Measurements from ENCODE around the gene SEPTIN3.

The SEPTIN3 gene

GRCh38 chr22:41963453-41964111, 5.7 kb upstream of the SEPTIN3 start:
- H3K4me1 ChIP-seq (ENCODE audit: low read depth, poor library complexity, severe bottlenecking) = peaks cover 6% of the 10 kb centered on the region
- H2AFZ ChIP-seq (ENCODE audit: low read depth) = no peak overlapping the region
- H3K27me3 ChIP-seq (ENCODE audit: insufficient read depth, low read depth) = no peaks in the 10 kb centered on the region
- H3K79me2 ChIP-seq (ENCODE audit: insufficient read depth, low read depth) = no peaks in the 10 kb centered on the region
- no peak overlapping the region for H3K9ac ChIP-seq
- no peak overlapping the region for H3K4me2 ChIP-seq
- H3K36me3 ChIP-seq (ENCODE audit: insufficient read depth) = no peaks in the 10 kb centered on the region
- TF ChIP-seq, protein P1, sequence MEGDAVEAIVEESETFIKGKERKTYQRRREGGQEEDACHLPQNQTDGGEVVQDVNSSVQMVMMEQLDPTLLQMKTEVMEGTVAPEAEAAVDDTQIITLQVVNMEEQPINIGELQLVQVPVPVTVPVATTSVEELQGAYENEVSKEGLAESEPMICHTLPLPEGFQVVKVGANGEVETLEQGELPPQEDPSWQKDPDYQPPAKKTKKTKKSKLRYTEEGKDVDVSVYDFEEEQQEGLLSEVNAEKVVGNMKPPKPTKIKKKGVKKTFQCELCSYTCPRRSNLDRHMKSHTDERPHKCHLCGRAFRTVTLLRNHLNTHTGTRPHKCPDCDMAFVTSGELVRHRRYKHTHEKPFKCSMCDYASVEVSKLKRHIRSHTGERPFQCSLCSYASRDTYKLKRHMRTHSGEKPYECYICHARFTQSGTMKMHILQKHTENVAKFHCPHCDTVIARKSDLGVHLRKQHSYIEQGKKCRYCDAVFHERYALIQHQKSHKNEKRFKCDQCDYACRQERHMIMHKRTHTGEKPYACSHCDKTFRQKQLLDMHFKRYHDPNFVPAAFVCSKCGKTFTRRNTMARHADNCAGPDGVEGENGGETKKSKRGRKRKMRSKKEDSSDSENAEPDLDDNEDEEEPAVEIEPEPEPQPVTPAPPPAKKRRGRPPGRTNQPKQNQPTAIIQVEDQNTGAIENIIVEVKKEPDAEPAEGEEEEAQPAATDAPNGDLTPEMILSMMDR (conservative IDR thresholded peaks at IDR 0.05; ENCODE audit: low read depth, low read length) = no peak
- no peaks in the 10 kb centered on the region for H4K20me1 ChIP-seq (ENCODE audit: insufficient read depth)
- no peak overlapping the region for H3K27ac ChIP-seq
- no peak overlapping the region for H3K4me3 ChIP-seq (IDR thresholded peaks at IDR 0.05; ENCODE audit: insufficient read depth, low read depth, low read length)

DNA sequence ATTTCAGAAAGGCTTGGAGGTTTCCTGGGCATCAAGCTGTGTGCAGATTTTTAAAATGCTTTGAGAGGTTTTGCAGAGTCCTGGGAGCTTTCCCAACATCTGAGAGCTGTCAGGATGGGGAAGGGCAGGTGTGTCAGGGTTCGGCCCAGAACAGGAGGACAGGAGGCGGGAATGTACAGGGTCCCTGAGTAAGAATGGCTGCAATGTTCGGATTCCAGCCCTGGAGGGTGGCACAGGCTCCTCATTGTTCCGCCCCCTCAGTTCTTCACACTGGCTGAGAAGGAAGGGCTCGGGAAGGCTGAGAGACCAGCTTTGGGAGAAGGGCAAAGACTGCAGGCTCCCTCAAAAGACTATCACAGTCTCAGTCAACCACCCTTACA, 5.1 kb upstream of the SEPTIN3 start:
- peaks cover 6% of the 10 kb centered on the region for H3K4me1 ChIP-seq (ENCODE audit: low read depth, poor library complexity, severe bottlenecking)
- H3K79me2 ChIP-seq (ENCODE audit: insufficient read depth, low read depth) = no peaks in the 10 kb centered on the region
- TF ChIP-seq, protein P1 (conservative IDR thresholded peaks at IDR 0.05; ENCODE audit: low read depth, low read length) = no peak
- H3K4me3 ChIP-seq (IDR thresholded peaks at IDR 0.05; ENCODE audit: insufficient read depth, low read depth, low read length) = no peak overlapping the region
- H2AFZ ChIP-seq (ENCODE audit: low read depth) = no peak overlapping the region
- H3K9ac ChIP-seq = no peak overlapping the region
- H3K36me3 ChIP-seq (ENCODE audit: insufficient read depth) = no peaks in the 10 kb centered on the region
- H4K20me1 ChIP-seq (ENCODE audit: insufficient read depth) = no peaks in the 10 kb centered on the region
- H3K4me2 ChIP-seq = no peak overlapping the region
- no peak overlapping the region for H3K27ac ChIP-seq
- no peaks in the 10 kb centered on the region for H3K27me3 ChIP-seq (ENCODE audit: insufficient read depth, low read depth)

DNA sequence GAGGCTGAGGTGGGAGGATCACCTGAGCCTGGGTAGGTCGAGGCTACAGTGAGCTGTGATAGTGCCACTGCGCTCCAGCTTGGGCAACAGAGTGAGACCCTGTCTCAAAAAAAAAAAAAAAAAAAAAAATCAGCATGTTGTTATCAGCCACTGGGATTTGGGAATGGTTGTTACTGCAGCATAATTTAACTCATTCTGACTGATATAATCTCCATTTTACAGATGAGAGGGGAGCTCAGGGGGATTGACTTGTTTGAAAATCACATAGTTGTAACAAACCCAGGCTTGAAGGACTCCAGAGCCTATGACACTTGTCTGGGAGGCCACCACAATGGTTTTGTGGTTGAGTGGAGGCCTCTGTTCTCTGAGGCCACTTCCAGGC, 3.0 kb upstream of the SEPTIN3 start:
- H3K79me2 ChIP-seq (ENCODE audit: insufficient read depth, low read depth) = no peaks in the 10 kb centered on the region
- H3K27me3 ChIP-seq (ENCODE audit: insufficient read depth, low read depth) = no peaks in the 10 kb centered on the region
- H2AFZ ChIP-seq (ENCODE audit: low read depth) = no peak overlapping the region
- H3K4me2 ChIP-seq = no peak overlapping the region
- H3K36me3 ChIP-seq (ENCODE audit: insufficient read depth) = no peaks in the 10 kb centered on the region
- TF ChIP-seq, protein P1 (conservative IDR thresholded peaks at IDR 0.05; ENCODE audit: low read depth, low read length) = no peak
- no peak overlapping the region for H3K4me3 ChIP-seq (IDR thresholded peaks at IDR 0.05; ENCODE audit: insufficient read depth, low read depth, low read length)
- H4K20me1 ChIP-seq (ENCODE audit: insufficient read depth) = no peaks in the 10 kb centered on the region
- no peak overlapping the region for H3K9ac ChIP-seq
- H3K4me1 ChIP-seq (ENCODE audit: low read depth, poor library complexity, severe bottlenecking) = no peaks in the 10 kb centered on the region
- no peak overlapping the region for H3K27ac ChIP-seq

GRCh38 chr22:41966607-41967240, 2.5 kb upstream of the SEPTIN3 start:
- no peaks in the 10 kb centered on the region for H3K27me3 ChIP-seq (ENCODE audit: insufficient read depth, low read depth)
- H4K20me1 ChIP-seq (ENCODE audit: insufficient read depth) = no peaks in the 10 kb centered on the region
- no peak overlapping the region for H3K27ac ChIP-seq
- no peaks in the 10 kb centered on the region for H3K4me1 ChIP-seq (ENCODE audit: low read depth, poor library complexity, severe bottlenecking)
- H3K36me3 ChIP-seq (ENCODE audit: insufficient read depth) = no peaks in the 10 kb centered on the region
- H3K4me2 ChIP-seq = no peak overlapping the region
- TF ChIP-seq, protein P1 (conservative IDR thresholded peaks at IDR 0.05; ENCODE audit: low read depth, low read length) = peak; percentile 63
- H3K79me2 ChIP-seq (ENCODE audit: insufficient read depth, low read depth) = no peaks in the 10 kb centered on the region
- no peak overlapping the region for H3K9ac ChIP-seq
- H2AFZ ChIP-seq (ENCODE audit: low read depth) = no peak overlapping the region
- no peak overlapping the region for H3K4me3 ChIP-seq (IDR thresholded peaks at IDR 0.05; ENCODE audit: insufficient read depth, low read depth, low read length)

All from KMS-11 (cell line).